GM12878 (cell line): ENCODE measurements around the gene CPSF4. TPM values are rescaled to one million over a fixed set of nuclear protein-coding genes. Genes with fewer than 3 reads are reported as not detected.

ENCODE experiments used
- ATAC-seq: fragments of 200-7000 bp; cut with Tn5 transposase; 3 replicates; pipeline ENCODE4 v1.9.1; 2020; ENCODE audit warnings: mild to moderate bottlenecking, moderate library complexity
- BruUV-seq: library from RNA; stranded (reverse); fragments of 400-500 nt; replicated peaks from 2 replicates; lab custom pipeline; 2021; lab: Mats Ljungman, UMichigan
- CTCF ChIA-PET: fragments of 300-600 bp; sonication (Branson Sonifier 250); formaldehyde crosslinking; extraction: SDS; loops from one replicate; lab custom pipeline; 2021; ENCODE audit warnings: inconsistent platforms; lab: Yijun Ruan, JAX
- POLR2A ChIA-PET: fragments of 350-600 bp; formaldehyde crosslinking; extraction: SDS; loops from one replicate; lab custom pipeline; 2021; ENCODE audit warnings: inconsistent platforms; lab: Charles Lee
- RAD21 ChIA-PET: fragments of 300-600 bp; sonication (Branson Sonifier 250); formaldehyde crosslinking; loops from one replicate; lab custom pipeline; 2023; ENCODE audit warnings: antibody characterized with exemption; ENCODE audit not compliant: unreplicated experiment; lab: Charles Lee
- SMC1A ChIA-PET: fragments of 300-600 bp; sonication (Branson Sonifier 250); formaldehyde crosslinking; loops from one replicate; lab custom pipeline; 2023; ENCODE audit not compliant: unreplicated experiment, uncharacterized antibody; lab: Charles Lee
- DNase-seq: peaks from one replicate; pipeline ENCODE4 v3.0.0-alpha.2; 2011; ENCODE audit warnings: low read depth, low spot score
- FAIRE-seq: peaks from 3 replicates; lab custom pipeline; 2011; peaks lifted over from hg19 to GRCh38; lab: Jason Lieb, UNC
- H2AFZ ChIP-seq: 2 replicates; pipeline ENCODE4 v1.6.0; 2011; ENCODE audit warnings: low read depth, low read length, control low read depth; ENCODE audit not compliant: control insufficient read depth
- H3K27ac ChIP-seq: 2 replicates; pipeline ENCODE4 v1.5.1; 2011; ENCODE audit warnings: control low read depth; ENCODE audit not compliant: control insufficient read depth, insufficient read depth
- H3K27me3 ChIP-seq, 2 experiments: replicated peaks in 1 of 2; 2 replicates each; pipeline versions ENCODE4 v1.6.0 to v1.6.1; 2011; ENCODE audit warnings: low read length in 1 of 2; ENCODE audit not compliant: control insufficient read depth in 2 of 2, insufficient read depth in 2 of 2
- H3K36me3 ChIP-seq, 2 experiments: 2 replicates each; pipeline ENCODE4 v1.5.1; 2011; ENCODE audit warnings: low read length in 1 of 2; ENCODE audit not compliant: control insufficient read depth in 2 of 2, insufficient read depth in 2 of 2
- H3K4me1 ChIP-seq: 2 replicates; pipeline ENCODE4 v1.6.1; 2011; ENCODE audit warnings: mild to moderate bottlenecking, low read length, moderate library complexity, mixed read lengths; ENCODE audit not compliant: control insufficient read depth, insufficient read depth
- H3K4me2 ChIP-seq: 2 replicates; pipeline ENCODE4 v1.6.0; 2011; ENCODE audit warnings: control low read depth; ENCODE audit not compliant: control insufficient read depth, insufficient read depth
- H3K4me3 ChIP-seq: fragments of 200-600 bp; sonication (generic); 2 replicates; pipeline ENCODE4 v1.5.1; 2016
- H3K79me2 ChIP-seq: 2 replicates; pipeline ENCODE4 v1.6.0; 2011; ENCODE audit warnings: low read length; ENCODE audit not compliant: control insufficient read depth, insufficient read depth
- H3K9ac ChIP-seq: 2 replicates; pipeline ENCODE4 v1.8.0; 2011; ENCODE audit warnings: low read length, control low read depth, mixed read lengths; ENCODE audit not compliant: control insufficient read depth, insufficient read depth
- H3K9me3 ChIP-seq: replicated peaks from 3 replicates; pipeline ENCODE4 v1.5.1; 2011; ENCODE audit warnings: mild to moderate bottlenecking, low read length; ENCODE audit not compliant: control insufficient read depth, insufficient read depth
- H4K20me1 ChIP-seq: 2 replicates; pipeline ENCODE4 v1.6.0; 2011; ENCODE audit not compliant: control insufficient read depth, insufficient read depth
- BHLHE40 ChIP-seq, 2 experiments: fragments of 450-650 bp in 1 of 2; IDR thresholded peaks; 2 replicates each; pipeline ENCODE4 v1.6.1; 2011 to 2017; ENCODE audit warnings: low read depth in 2 of 2, borderline replicate concordance in 1 of 2, improper control_type of control experiment in 1 of 2, low read length in 1 of 2, mild to moderate bottlenecking in 1 of 2
- JUNB ChIP-seq: IDR thresholded peaks from 2 replicates; pipeline ENCODE4 v1.6.1; 2016; ENCODE audit warnings: antibody characterized with exemption, mild to moderate bottlenecking
- NR2F1 ChIP-seq: fragments of 450-650 bp; conservative IDR thresholded peaks from 2 replicates; pipeline ENCODE4 v1.6.1; 2017; ENCODE audit warnings: mild to moderate bottlenecking
- PAX5 ChIP-seq: IDR thresholded peaks from 2 replicates; pipeline ENCODE4 v1.6.1; 2011; ENCODE audit warnings: low read depth, low read length, borderline replicate concordance
- PML ChIP-seq: IDR thresholded peaks from 2 replicates; pipeline ENCODE4 v1.6.1; 2012; ENCODE audit warnings: low read length, inconsistent platforms
- SMARCA5 ChIP-seq: fragments of 450-650 bp; IDR thresholded peaks from 2 replicates; pipeline ENCODE4 v1.6.1; 2017; ENCODE audit warnings: mild to moderate bottlenecking
- WGBS: methylation state at CpG from one replicate; pipeline ENCODE4 v1.1.6; 2016; ENCODE audit warnings: low lambda C conversion rate; ENCODE audit not compliant: insufficient replicate concordance, insufficient coverage; ENCODE audit errors: missing lambda C conversion rate; 5-methylcytosine and 5-hydroxymethylcytosine counted together
- in situ Hi-C: fragments of 300-500 bp; cut with MboI; formaldehyde crosslinking; loops from 9 replicates; pipeline ENCODE4 v1.14.3; 2018; ENCODE audit warnings: mixed read lengths
- intact Hi-C: fragments of 100-400 bp; cut with micrococcal nuclease; formaldehyde crosslinking; loops from one replicate; pipeline ENCODE4 v1.14.2; 2022; ENCODE audit not compliant: unreplicated experiment
- polyA plus RNA-seq, 11 experiments: library from polyadenylated mRNA; depleted of rRNA in 4 of 11; unstranded in 6 of 11; stranded (reverse) in 5 of 11; fragments of >200 nt; fragmentation: Nextera tagmentation in 4 of 11; fragmentation: Illumina TruSeq in 1 of 11; extraction: Ambion mirVana in 4 of 11; extraction: Trizol in 1 of 11; gene quantifications; 1 replicate in 1 of 11; 2 replicates in 10 of 11; pipeline versions ENCODE4 v1.2.1 to v1.2.3, GENCODE V29; 2011 to 2016; ENCODE audit warnings: inconsistent platforms in 2 of 11, missing spikeins in 2 of 11, low read depth in 1 of 11
- total RNA-seq, 4 experiments: library from RNA; depleted of rRNA in 3 of 4; stranded (reverse); fragments of >200 nt in 3 of 4; fragmentation: Illumina TruSeq in 1 of 4; extraction: Trizol in 1 of 4; gene quantifications; 2 replicates each; pipeline versions ENCODE4 v1.2.1 to v1.2.3, GENCODE V29; 2013 to 2021
- TF ChIP-seq, protein P1 (sequence below): fragments of 450-650 bp; IDR thresholded peaks from 2 replicates; pipeline ENCODE4 v1.6.1; 2014; ENCODE audit warnings: mild to moderate bottlenecking

Gene CPSF4
- total and polyA plus RNA-seq, 10 of the 15 experiments (the other 5 are each of a cell fraction or from before 2014, with no cell fraction given), result 13.6 to 70.1 (median 45.0) TPM

DNA sequence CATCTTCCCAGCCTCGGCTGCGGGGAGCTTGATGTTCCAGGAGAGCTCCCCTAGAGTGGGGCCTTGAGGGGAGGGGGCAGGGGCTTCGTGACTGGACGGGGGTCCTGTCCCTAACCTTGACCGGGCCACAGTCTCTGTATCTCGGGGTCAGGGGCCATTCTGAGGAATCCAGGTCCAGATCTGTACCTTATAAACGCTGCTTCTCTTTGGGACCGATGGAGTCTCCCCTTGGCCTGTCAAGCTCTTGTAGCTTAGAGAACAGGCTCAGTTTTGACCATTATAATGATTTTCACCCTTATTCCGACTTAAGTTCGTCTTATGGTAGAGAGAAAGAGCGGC lies 66.5 kb downstream of the CPSF4 start:
- H2AFZ ChIP-seq, result peak overlapping the region; percentile 99
- RAD21 ChIA-PET, result interaction anchor here (1.5 kb wide), 1 partner anchor 52 kb away, joined by 10 read pairs; the partner anchor contains the start of gene ZNF655

More for the DNA sequence above, 66.5 kb downstream of the CPSF4 start:
- Histone ChIP-seq H3K4me1 (peaks cover 5% of the 10 kb centered on the region), H3K27ac (peak overlapping the region; percentile 83), H3K36me3 (no peaks in the 10 kb centered on the region), H4K20me1 (no peaks in the 10 kb centered on the region), H3K27me3 (no peaks in the 10 kb centered on the region), H3K4me3 (peak overlapping the region; percentile 91), H3K9ac (peak overlapping the region; percentile 94), H3K79me2 (peaks cover 28% of the 10 kb centered on the region), H3K4me2 (peak overlapping the region; percentile 98), H3K9me3 (no peaks in the 10 kb centered on the region)
- no peak for FAIRE-seq
- 10% methylated on average over 11 of the region's 11 CpGs for WGBS
- in situ Hi-C loops, result no loop called here
- no peak for DNase-seq
- ATAC-seq, result peak; percentile 30
- 0 out of 2 replicates have a peak, but pooled peaks have one; percentile 87 for TF ChIP-seq PML
- TF ChIP-seq NR2F1, result 0 out of 2 replicates have a peak, but pooled peaks have one; percentile 48
- TF ChIP-seq, protein P1, sequence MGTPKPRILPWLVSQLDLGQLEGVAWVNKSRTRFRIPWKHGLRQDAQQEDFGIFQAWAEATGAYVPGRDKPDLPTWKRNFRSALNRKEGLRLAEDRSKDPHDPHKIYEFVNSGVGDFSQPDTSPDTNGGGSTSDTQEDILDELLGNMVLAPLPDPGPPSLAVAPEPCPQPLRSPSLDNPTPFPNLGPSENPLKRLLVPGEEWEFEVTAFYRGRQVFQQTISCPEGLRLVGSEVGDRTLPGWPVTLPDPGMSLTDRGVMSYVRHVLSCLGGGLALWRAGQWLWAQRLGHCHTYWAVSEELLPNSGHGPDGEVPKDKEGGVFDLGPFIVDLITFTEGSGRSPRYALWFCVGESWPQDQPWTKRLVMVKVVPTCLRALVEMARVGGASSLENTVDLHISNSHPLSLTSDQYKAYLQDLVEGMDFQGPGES, result no peak
- TF ChIP-seq JUNB, result no peak
- TF ChIP-seq SMARCA5, result no peak
- TF ChIP-seq PAX5, result peak; percentile 5; the same call in 1 of the 2 replicates
- 0 out of 4 replicates have a peak, but pooled peaks of 1 of the 2 experiments have one; percentile 5 for TF ChIP-seq BHLHE40 (IDR thresholded peaks at IDR 0.05; ENCODE audit: borderline replicate concordance in 1 of 2, low read depth in 2 of 2, low read length in 1 of 2)
- intact Hi-C loops, result loop anchor here (2.0 kb wide), 2 partner anchors 48 to 66 kb away; partner anchors contain the start of genes CPSF4, FAM200A and PTCD1
- ChIA-PET POLR2A (interaction anchor here (0.6 to 2.0 kb wide), 12 partner anchors 15 to 1370 kb away, joined by 3 to 18 read pairs (median 5); partner anchors contain the start of genes ARPC1A, BUD31, FAM200A and PDAP1), SMC1A (interaction anchor here (0.8 to 2.4 kb wide), 5 partner anchors 9 to 60 kb away, joined by 3 to 8 read pairs (median 4); partner anchors contain the start of gene ATP5MF), CTCF (interaction anchor here (0.8 to 1.2 kb wide), 3 partner anchors 32 to 333 kb away, joined by 3 to 4 read pairs (median 3); no protein-coding TSS in a partner anchor)
- no TSS peak for BruUV-seq

Other genes with a start within 250 kb of the CPSF4 start
Only the 7 nearest of the 16 such genes appear.
- 719 and 762 TPM in 2 replicates for gene ARPC1B, start 64.2 kb upstream of the CPSF4 start, total RNA-seq (2014; rRNA removed)
- gene ARPC1B, start 64.2 kb upstream of the CPSF4 start, total RNA-seq (2014; rRNA removed; fragmentation: Illumina TruSeq; extraction: Trizol), result 170 and 199 TPM in 2 replicates
- 368 and 403 TPM in 2 replicates for gene ARPC1B, start 64.2 kb upstream of the CPSF4 start, total RNA-seq (2021)
- gene ARPC1B, start 64.2 kb upstream of the CPSF4 start, polyA plus RNA-seq (2011; rRNA removed), result 314 and 406 TPM in 2 replicates
- gene ARPC1B, start 64.2 kb upstream of the CPSF4 start, polyA plus RNA-seq (2014; fragmentation: Illumina TruSeq; extraction: Trizol), result 91.0 and 148 TPM in 2 replicates
- gene ARPC1B, start 64.2 kb upstream of the CPSF4 start, polyA plus RNA-seq (2014; fragmentation: Nextera tagmentation; extraction: Ambion mirVana), result 100 to 1,000 TPM in 1 of 2 experiments, 10 to 100 TPM in 1; 14.1 to 135 TPM
- 628 and 811 TPM in 2 replicates for gene ARPC1B, start 64.2 kb upstream of the CPSF4 start, polyA plus RNA-seq (2014; rRNA removed)
- 100 to 1,000 TPM; 577 to 598 TPM for gene ARPC1B, start 64.2 kb upstream of the CPSF4 start, polyA plus RNA-seq (2016; fragmentation: Nextera tagmentation; extraction: Ambion mirVana)
- gene PDAP1, start 30.3 kb upstream of the CPSF4 start, total RNA-seq (2014; rRNA removed), result 35.9 and 37.8 TPM in 2 replicates
- gene PDAP1, start 30.3 kb upstream of the CPSF4 start, total RNA-seq (2014; rRNA removed; fragmentation: Illumina TruSeq; extraction: Trizol), result 94.9 and 107 TPM in 2 replicates
- gene PDAP1, start 30.3 kb upstream of the CPSF4 start, total RNA-seq (2021), result 111 and 114 TPM in 2 replicates
- gene PDAP1, start 30.3 kb upstream of the CPSF4 start, polyA plus RNA-seq (2011; rRNA removed), result 30.5 and 48.4 TPM in 2 replicates
- gene PDAP1, start 30.3 kb upstream of the CPSF4 start, polyA plus RNA-seq (2014; fragmentation: Illumina TruSeq; extraction: Trizol), result 132 and 200 TPM in 2 replicates
- 10 to 100 TPM in 1 of 2 experiments, 1 to 10 TPM in 1; 6.6 to 13.8 TPM for gene PDAP1, start 30.3 kb upstream of the CPSF4 start, polyA plus RNA-seq (2014; fragmentation: Nextera tagmentation; extraction: Ambion mirVana)
- 60.6 and 76.4 TPM in 2 replicates for gene PDAP1, start 30.3 kb upstream of the CPSF4 start, polyA plus RNA-seq (2014; rRNA removed)
- 100 to 1,000 TPM in 1 of 2 experiments, 10 to 100 TPM in 1; 99.1 to 107 TPM for gene PDAP1, start 30.3 kb upstream of the CPSF4 start, polyA plus RNA-seq (2016; fragmentation: Nextera tagmentation; extraction: Ambion mirVana)
- 107 TPM in 2 replicates for gene BUD31, start 30.0 kb upstream of the CPSF4 start, total RNA-seq (2014; rRNA removed)
- 131 and 143 TPM in 2 replicates for gene BUD31, start 30.0 kb upstream of the CPSF4 start, total RNA-seq (2014; rRNA removed; fragmentation: Illumina TruSeq; extraction: Trizol)
- 108 and 134 TPM in 2 replicates for gene BUD31, start 30.0 kb upstream of the CPSF4 start, total RNA-seq (2021)
- 74.2 and 104 TPM in 2 replicates for gene BUD31, start 30.0 kb upstream of the CPSF4 start, polyA plus RNA-seq (2011; rRNA removed)
- 185 and 257 TPM in 2 replicates for gene BUD31, start 30.0 kb upstream of the CPSF4 start, polyA plus RNA-seq (2014; fragmentation: Illumina TruSeq; extraction: Trizol)
- 100 to 1,000 TPM; 125 to 127 TPM for gene BUD31, start 30.0 kb upstream of the CPSF4 start, polyA plus RNA-seq (2014; fragmentation: Nextera tagmentation; extraction: Ambion mirVana)
- 112 and 118 TPM in 2 replicates for gene BUD31, start 30.0 kb upstream of the CPSF4 start, polyA plus RNA-seq (2014; rRNA removed)
- 100 to 1,000 TPM; 301 to 317 TPM for gene BUD31, start 30.0 kb upstream of the CPSF4 start, polyA plus RNA-seq (2016; fragmentation: Nextera tagmentation; extraction: Ambion mirVana)
- gene PTCD1, start 145 bp upstream of the CPSF4 start, total RNA-seq (2014; rRNA removed), result 8.2 and 9.7 TPM in 2 replicates
- 3.3 and 4.5 TPM in 2 replicates for gene PTCD1, start 145 bp upstream of the CPSF4 start, total RNA-seq (2014; rRNA removed; fragmentation: Illumina TruSeq; extraction: Trizol)
- 6.2 and 8.8 TPM in 2 replicates for gene PTCD1, start 145 bp upstream of the CPSF4 start, total RNA-seq (2021)
- gene PTCD1, start 145 bp upstream of the CPSF4 start, polyA plus RNA-seq (2011; rRNA removed), result 3.0 and 4.2 TPM in 2 replicates
- gene PTCD1, start 145 bp upstream of the CPSF4 start, polyA plus RNA-seq (2014; fragmentation: Illumina TruSeq; extraction: Trizol), result 0.78 and 1.9 TPM in 2 replicates
- gene PTCD1, start 145 bp upstream of the CPSF4 start, polyA plus RNA-seq (2014; fragmentation: Nextera tagmentation; extraction: Ambion mirVana), result under 1 TPM; 0.26 to 0.42 TPM
- gene PTCD1, start 145 bp upstream of the CPSF4 start, polyA plus RNA-seq (2014; rRNA removed), result 7.6 and 8.7 TPM in 2 replicates
- 1 to 10 TPM; 5.6 to 5.9 TPM for gene PTCD1, start 145 bp upstream of the CPSF4 start, polyA plus RNA-seq (2016; fragmentation: Nextera tagmentation; extraction: Ambion mirVana)
- 776 and 778 TPM in 2 replicates for gene ATP5MF, start 27.2 kb downstream of the CPSF4 start, total RNA-seq (2014; rRNA removed)
- 1,085 and 1,144 TPM in 2 replicates for gene ATP5MF, start 27.2 kb downstream of the CPSF4 start, total RNA-seq (2014; rRNA removed; fragmentation: Illumina TruSeq; extraction: Trizol)
- gene ATP5MF, start 27.2 kb downstream of the CPSF4 start, total RNA-seq (2021), result 362 and 411 TPM in 2 replicates
- gene ATP5MF, start 27.2 kb downstream of the CPSF4 start, polyA plus RNA-seq (2011; rRNA removed), result 683 and 738 TPM in 2 replicates
- 1,028 and 1,206 TPM in 2 replicates for gene ATP5MF, start 27.2 kb downstream of the CPSF4 start, polyA plus RNA-seq (2014; fragmentation: Illumina TruSeq; extraction: Trizol)
- 1,000 to 10,000 TPM; 2,087 to 2,478 TPM for gene ATP5MF, start 27.2 kb downstream of the CPSF4 start, polyA plus RNA-seq (2014; fragmentation: Nextera tagmentation; extraction: Ambion mirVana)
- gene ATP5MF, start 27.2 kb downstream of the CPSF4 start, polyA plus RNA-seq (2014; rRNA removed), result 889 and 1,098 TPM in 2 replicates
- 1,000 to 10,000 TPM; 1,301 to 1,381 TPM for gene ATP5MF, start 27.2 kb downstream of the CPSF4 start, polyA plus RNA-seq (2016; fragmentation: Nextera tagmentation; extraction: Ambion mirVana)
- gene ZNF789, start 33.9 kb downstream of the CPSF4 start, total RNA-seq (2014; rRNA removed), result 22.7 and 27.5 TPM in 2 replicates
- gene ZNF789, start 33.9 kb downstream of the CPSF4 start, total RNA-seq (2014; rRNA removed; fragmentation: Illumina TruSeq; extraction: Trizol), result 22.4 and 25.0 TPM in 2 replicates
- gene ZNF789, start 33.9 kb downstream of the CPSF4 start, total RNA-seq (2021), result 17.2 and 19.9 TPM in 2 replicates
- 44.6 and 53.1 TPM in 2 replicates for gene ZNF789, start 33.9 kb downstream of the CPSF4 start, polyA plus RNA-seq (2011; rRNA removed)
- 30.1 and 37.0 TPM in 2 replicates for gene ZNF789, start 33.9 kb downstream of the CPSF4 start, polyA plus RNA-seq (2014; fragmentation: Illumina TruSeq; extraction: Trizol)
- 1 to 10 TPM; 5.6 to 6.0 TPM for gene ZNF789, start 33.9 kb downstream of the CPSF4 start, polyA plus RNA-seq (2014; fragmentation: Nextera tagmentation; extraction: Ambion mirVana)
- gene ZNF789, start 33.9 kb downstream of the CPSF4 start, polyA plus RNA-seq (2014; rRNA removed), result 27.2 and 32.2 TPM in 2 replicates
- gene ZNF789, start 33.9 kb downstream of the CPSF4 start, polyA plus RNA-seq (2016; fragmentation: Nextera tagmentation; extraction: Ambion mirVana), result 10 to 100 TPM; 18.4 to 19.6 TPM
- gene ZNF394, start 61.3 kb downstream of the CPSF4 start, total RNA-seq (2014; rRNA removed), result 25.8 and 28.4 TPM in 2 replicates
- gene ZNF394, start 61.3 kb downstream of the CPSF4 start, total RNA-seq (2014; rRNA removed; fragmentation: Illumina TruSeq; extraction: Trizol), result 24.9 and 26.3 TPM in 2 replicates
- 22.9 TPM in 2 replicates for gene ZNF394, start 61.3 kb downstream of the CPSF4 start, total RNA-seq (2021)
- 22.5 and 23.4 TPM in 2 replicates for gene ZNF394, start 61.3 kb downstream of the CPSF4 start, polyA plus RNA-seq (2011; rRNA removed)
- 21.4 and 22.0 TPM in 2 replicates for gene ZNF394, start 61.3 kb downstream of the CPSF4 start, polyA plus RNA-seq (2014; fragmentation: Illumina TruSeq; extraction: Trizol)
- 1 to 10 TPM; 2.5 to 5.3 TPM for gene ZNF394, start 61.3 kb downstream of the CPSF4 start, polyA plus RNA-seq (2014; fragmentation: Nextera tagmentation; extraction: Ambion mirVana)
- gene ZNF394, start 61.3 kb downstream of the CPSF4 start, polyA plus RNA-seq (2014; rRNA removed), result 15.4 and 18.1 TPM in 2 replicates
- gene ZNF394, start 61.3 kb downstream of the CPSF4 start, polyA plus RNA-seq (2016; fragmentation: Nextera tagmentation; extraction: Ambion mirVana), result 10 to 100 TPM; 23.8 to 26.8 TPM